ENCODE data around the gene OR8G5.

The OR8G5 gene

GRCh38 chr11:124294687-124295086, 38.5 kb downstream of the OR8G5 start:
- no peak for DNase-seq

GRCh38 chr11:124296016-124296415, 39.8 kb downstream of the OR8G5 start:
- no peak for DNase-seq

GRCh38 chr11:124297921-124298320, 41.7 kb downstream of the OR8G5 start:
- no peak for DNase-seq

- no peak for DNase-seq
Measured at GRCh38 chr11:124301548-124301947, 45.4 kb downstream of the OR8G5 start.

- DNase-seq = no peak
Measured at GRCh38 chr11:124302347-124303125, 46.4 kb downstream of the OR8G5 start.

GRCh38 chr11:124307093-124307492, 50.9 kb downstream of the OR8G5 start:
- DNase-seq = no peak

GRCh38 chr11:124310721-124311120, 54.5 kb downstream of the OR8G5 start:
- no peak for DNase-seq

GRCh38 chr11:124311269-124311668, 55.1 kb downstream of the OR8G5 start:
- no peak for DNase-seq

- DNase-seq = no peak
Measured at GRCh38 chr11:124311670-124312069, 55.5 kb downstream of the OR8G5 start.

- DNase-seq = no peak
Measured at GRCh38 chr11:124313131-124313530, 57.0 kb downstream of the OR8G5 start.

- DNase-seq = no peak
Measured at GRCh38 chr11:124313849-124314248, 57.7 kb downstream of the OR8G5 start, which contains the start of gene OR8D1. Gene OR8D1, minus strand, starts transcription at chr11:124313949. Its CDS starts 3,183 bp downstream, at chr11:124310766.

- no peak for DNase-seq
Measured at GRCh38 chr11:124315052-124315451, 58.9 kb downstream of the OR8G5 start.
